ENCODE data around the gene ZSCAN23.

The ZSCAN23 gene

GRCh38 chr6:28424163-28424562, 19.1 kb downstream of the ZSCAN23 start:
- no peak for TF ChIP-seq ZBTB7A (IDR thresholded peaks at IDR 0.05; ENCODE audit: low read depth)
- TF ChIP-seq TEAD4 (IDR thresholded peaks at IDR 0.05), result no peak
- TF ChIP-seq TAF1 (IDR thresholded peaks at IDR 0.05; ENCODE audit: low read depth), result no peak
- no peak for TF ChIP-seq EGR1 (IDR thresholded peaks at IDR 0.05)
- TF ChIP-seq CEBPB (IDR thresholded peaks at IDR 0.05), result no peak
- no peak for TF ChIP-seq CREB1 (IDR thresholded peaks at IDR 0.05; ENCODE audit: low read depth)
- TF ChIP-seq FOXM1 (IDR thresholded peaks at IDR 0.05; ENCODE audit: borderline replicate concordance, low read depth), result no peak

GRCh38 chr6:28423546-28423945, 19.7 kb downstream of the ZSCAN23 start:
- TF ChIP-seq FOXM1 (IDR thresholded peaks at IDR 0.05; ENCODE audit: borderline replicate concordance, low read depth) (no peak), CEBPB (IDR thresholded peaks at IDR 0.05) (no peak), TEAD4 (IDR thresholded peaks at IDR 0.05) (no peak), TAF1 (IDR thresholded peaks at IDR 0.05; ENCODE audit: low read depth) (no peak), USF1 (IDR thresholded peaks at IDR 0.05) (no peak), TCF12 (IDR thresholded peaks at IDR 0.05; ENCODE audit: low read depth) (no peak), CREB1 (IDR thresholded peaks at IDR 0.05; ENCODE audit: low read depth) (no peak), EP300 (IDR thresholded peaks at IDR 0.05; ENCODE audit: borderline replicate concordance) (no peak), NFIC (IDR thresholded peaks at IDR 0.05) (no peak), REST (IDR thresholded peaks at IDR 0.05; ENCODE audit: low read depth) (no peak), YY1 (IDR thresholded peaks at IDR 0.05; ENCODE audit: low read depth) (no peak), RAD21 (IDR thresholded peaks at IDR 0.05; ENCODE audit: low read depth) (no peak), MAX (IDR thresholded peaks at IDR 0.05) (no peak), EGR1 (IDR thresholded peaks at IDR 0.05) (no peak), ZBTB7A (IDR thresholded peaks at IDR 0.05; ENCODE audit: low read depth) (no peak)

- no peak for TF ChIP-seq ZBTB7A (IDR thresholded peaks at IDR 0.05; ENCODE audit: low read depth)
- no peak for TF ChIP-seq TAF1 (IDR thresholded peaks at IDR 0.05; ENCODE audit: low read depth)
- TF ChIP-seq CEBPB (IDR thresholded peaks at IDR 0.05), result no peak
Observed at GRCh38 chr6:28413681-28414080, 29.6 kb downstream of the ZSCAN23 start.

GRCh38 chr6:28410767-28411166, 32.5 kb downstream of the ZSCAN23 start:
- no peak for TF ChIP-seq CEBPB (IDR thresholded peaks at IDR 0.05)
- no peak for TF ChIP-seq TAF1 (IDR thresholded peaks at IDR 0.05; ENCODE audit: low read depth)
- no peak for TF ChIP-seq YY1 (IDR thresholded peaks at IDR 0.05; ENCODE audit: low read depth)

- no peak for TF ChIP-seq TAF1 (IDR thresholded peaks at IDR 0.05; ENCODE audit: low read depth)
- TF ChIP-seq ZBTB7A (IDR thresholded peaks at IDR 0.05; ENCODE audit: low read depth), result no peak
- TF ChIP-seq CEBPB (IDR thresholded peaks at IDR 0.05), result no peak
- TF ChIP-seq CREB1 (IDR thresholded peaks at IDR 0.05; ENCODE audit: low read depth), result no peak
- TF ChIP-seq MAX (IDR thresholded peaks at IDR 0.05), result no peak
Observed at GRCh38 chr6:28408076-28408802, 35.1 kb downstream of the ZSCAN23 start.

- no peak for TF ChIP-seq TEAD4 (IDR thresholded peaks at IDR 0.05)
- TF ChIP-seq CEBPB (IDR thresholded peaks at IDR 0.05), result no peak
- TF ChIP-seq EGR1 (IDR thresholded peaks at IDR 0.05), result no peak
- no peak for TF ChIP-seq USF1 (IDR thresholded peaks at IDR 0.05)
- no peak for TF ChIP-seq TAF1 (IDR thresholded peaks at IDR 0.05; ENCODE audit: low read depth)
- TF ChIP-seq REST (IDR thresholded peaks at IDR 0.05; ENCODE audit: low read depth), result no peak
- no peak for TF ChIP-seq FOXM1 (IDR thresholded peaks at IDR 0.05; ENCODE audit: borderline replicate concordance, low read depth)
- TF ChIP-seq MAX (IDR thresholded peaks at IDR 0.05), result no peak
- TF ChIP-seq ZBTB7A (IDR thresholded peaks at IDR 0.05; ENCODE audit: low read depth), result no peak
- TF ChIP-seq CREB1 (IDR thresholded peaks at IDR 0.05; ENCODE audit: low read depth), result no peak
- no peak for TF ChIP-seq NFIC (IDR thresholded peaks at IDR 0.05)
- TF ChIP-seq YY1 (IDR thresholded peaks at IDR 0.05; ENCODE audit: low read depth), result no peak
- TF ChIP-seq TCF12 (IDR thresholded peaks at IDR 0.05; ENCODE audit: low read depth), result no peak
- no peak for TF ChIP-seq RAD21 (IDR thresholded peaks at IDR 0.05; ENCODE audit: low read depth)
- no peak for TF ChIP-seq EP300 (IDR thresholded peaks at IDR 0.05; ENCODE audit: borderline replicate concordance)
Observed at GRCh38 chr6:28407401-28407800, 35.9 kb downstream of the ZSCAN23 start.

Measured in Ishikawa (cell line).